Muscle layer of colon (tissue), 2 donors: ENCODE data around the gene ZNF423.

Experiments
- H3K27ac ChIP-seq: one replicate; pipeline ENCODE4 v1.7.0; 2013; ENCODE audit warnings: low read depth, mild to moderate bottlenecking, low read length, moderate library complexity
- H3K27me3 ChIP-seq, 2 donors: one replicate each; pipeline ENCODE4 v1.7.0; 2013; ENCODE audit warnings: low read length in 2 of 2, mild to moderate bottlenecking in 2 of 2; ENCODE audit not compliant: insufficient read depth in 2 of 2, control insufficient read depth in 1 of 2
- H3K36me3 ChIP-seq: one replicate; pipeline ENCODE4 v1.7.0; 2013; ENCODE audit warnings: mild to moderate bottlenecking, low read length; ENCODE audit not compliant: insufficient read depth
- H3K4me1 ChIP-seq: one replicate; pipeline ENCODE4 v1.7.0; 2013; ENCODE audit warnings: mild to moderate bottlenecking, low read length; ENCODE audit not compliant: insufficient read depth
- H3K4me3 ChIP-seq, 2 donors: one replicate each; pipeline ENCODE4 v1.7.0; 2013; ENCODE audit warnings: low read length in 2 of 2, low read depth in 1 of 2, mild to moderate bottlenecking in 1 of 2, moderate library complexity in 1 of 2
- H3K9ac ChIP-seq: one replicate; pipeline ENCODE4 v1.7.0; 2013; ENCODE audit warnings: low read length
- H3K9me3 ChIP-seq: one replicate; pipeline ENCODE4 v1.7.0; 2013; ENCODE audit warnings: mild to moderate bottlenecking, low read length
- donor health status: abdominal sarcoma.
- donor health status: Adenocarcinoma of cecum.

ZNF423 gene

GRCh38 chr16:49629851-49630250, 226.1 kb downstream of the ZNF423 start:
- Histone ChIP-seq H3K4me1 (peaks cover 11% of the 10 kb centered on the region), H3K27me3 (no peaks in the 10 kb centered on the region), H3K9me3 (no peaks in the 10 kb centered on the region), H3K4me3 (no peak overlapping the region), H3K9ac (no peak overlapping the region), H3K36me3 (no peaks in the 10 kb centered on the region), H3K27ac (no peak overlapping the region)

- no peak overlapping the region for H3K27ac ChIP-seq
- peaks cover 11% of the 10 kb centered on the region for H3K4me1 ChIP-seq
- H3K4me3 ChIP-seq, result no peak overlapping the region
- H3K9me3 ChIP-seq, result no peaks in the 10 kb centered on the region
- H3K36me3 ChIP-seq, result no peaks in the 10 kb centered on the region
- no peaks in the 10 kb centered on the region for H3K27me3 ChIP-seq
- no peak overlapping the region for H3K9ac ChIP-seq
Observed at GRCh38 chr16:49628148-49628547, 227.8 kb downstream of the ZNF423 start.

DNA sequence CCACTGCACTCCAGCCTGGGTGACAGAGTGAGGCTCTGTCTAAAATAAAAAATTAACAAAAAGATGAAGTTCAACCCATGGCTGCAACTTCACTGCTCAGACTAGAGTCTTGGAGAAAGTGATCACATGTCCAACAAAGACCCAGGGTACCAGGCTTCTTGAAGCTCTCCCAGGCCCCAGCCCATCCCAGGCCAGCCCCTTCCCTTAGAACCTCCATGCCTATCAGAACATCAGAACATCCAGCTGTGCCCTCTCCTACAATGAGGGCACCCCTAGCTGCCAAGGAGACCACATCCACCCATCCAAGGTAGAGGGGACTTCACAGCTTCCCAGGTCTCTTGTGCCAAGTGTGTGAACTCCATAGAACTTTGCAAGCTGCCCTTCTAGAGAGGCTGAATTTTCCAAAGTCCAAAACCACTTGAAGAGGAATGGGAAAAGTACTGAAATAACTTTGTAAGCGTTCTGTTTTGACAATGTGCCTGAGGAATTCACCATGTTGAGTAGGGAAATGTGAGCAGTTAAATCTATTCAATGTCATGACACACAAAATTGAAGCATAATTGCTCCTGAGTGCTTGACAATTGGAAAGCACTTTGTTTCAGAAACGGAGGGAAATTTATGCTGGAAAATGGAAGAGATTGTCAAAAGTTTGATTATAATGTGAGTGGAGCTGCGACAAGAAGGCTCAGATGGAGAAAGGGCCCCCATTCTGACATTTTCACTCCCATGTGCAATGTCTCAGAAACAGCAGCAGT, 230.4 kb downstream of the ZNF423 start:
- Histone ChIP-seq H3K27me3 (no peaks in the 10 kb centered on the region), H3K4me3 (no peak overlapping the region), H3K36me3 (no peaks in the 10 kb centered on the region), H3K9ac (no peak overlapping the region), H3K4me1 (peaks cover 7% of the 10 kb centered on the region), H3K9me3 (no peaks in the 10 kb centered on the region), H3K27ac (no peak overlapping the region)

GRCh38 chr16:49623501-49624266, 232.2 kb downstream of the ZNF423 start:
- Histone ChIP-seq H3K9me3 (no peaks in the 10 kb centered on the region), H3K9ac (no peak overlapping the region), H3K36me3 (no peaks in the 10 kb centered on the region), H3K27ac (no peak overlapping the region), H3K4me3 (no peak overlapping the region), H3K4me1 (peaks cover 20% of the 10 kb centered on the region), H3K27me3 (no peaks in the 10 kb centered on the region)

GRCh38 chr16:49622421-49623402, 233.2 kb downstream of the ZNF423 start:
- no peaks in the 10 kb centered on the region for H3K36me3 ChIP-seq
- no peak overlapping the region for H3K9ac ChIP-seq
- H3K4me3 ChIP-seq, result no peak overlapping the region
- peaks cover 20% of the 10 kb centered on the region for H3K4me1 ChIP-seq
- no peaks in the 10 kb centered on the region for H3K9me3 ChIP-seq
- no peak overlapping the region for H3K27ac ChIP-seq
- H3K27me3 ChIP-seq, result no peaks in the 10 kb centered on the region

DNA sequence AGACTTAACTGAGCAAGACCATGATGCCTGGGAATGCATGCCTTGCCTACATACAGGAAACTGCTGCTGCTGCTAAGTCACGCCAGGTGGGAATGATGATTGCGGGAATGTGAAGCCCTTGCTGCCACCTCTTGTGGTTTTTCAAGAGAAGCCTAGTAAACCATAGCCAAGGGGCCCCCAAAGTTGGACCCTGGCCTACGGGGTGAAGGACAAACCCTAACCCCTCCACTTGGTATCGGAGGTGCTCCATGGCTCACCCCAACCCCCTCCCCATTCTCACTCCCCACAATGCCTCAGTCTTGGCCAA, 233.9 kb downstream of the ZNF423 start:
- Histone ChIP-seq H3K9ac (no peak overlapping the region), H3K9me3 (no peaks in the 10 kb centered on the region), H3K4me3 (no peak overlapping the region), H3K4me1 (peaks cover 20% of the 10 kb centered on the region), H3K27ac (no peak overlapping the region), H3K27me3 (no peaks in the 10 kb centered on the region), H3K36me3 (no peaks in the 10 kb centered on the region)

- Histone ChIP-seq H3K27me3 (no peaks in the 10 kb centered on the region), H3K9ac (no peak overlapping the region), H3K4me3 (no peak overlapping the region), H3K36me3 (no peaks in the 10 kb centered on the region), H3K9me3 (no peaks in the 10 kb centered on the region), H3K4me1 (peaks cover 20% of the 10 kb centered on the region), H3K27ac (peak overlapping the region; percentile 45)
Observed at GRCh38 chr16:49621241-49622083, 234.4 kb downstream of the ZNF423 start.

- Histone ChIP-seq H3K27ac (peak overlapping the region; percentile 45), H3K9me3 (no peaks in the 10 kb centered on the region), H3K36me3 (no peaks in the 10 kb centered on the region), H3K4me3 (peak overlapping the region in 1 of 2 donors; percentile 5), H3K4me1 (peaks cover 20% of the 10 kb centered on the region), H3K27me3 (no peaks in the 10 kb centered on the region), H3K9ac (no peak overlapping the region)
Observed at GRCh38 chr16:49620869-49621240, 235.1 kb downstream of the ZNF423 start.

GRCh38 chr16:49620158-49620868, 235.6 kb downstream of the ZNF423 start:
- H3K9ac ChIP-seq, result no peak overlapping the region
- no peaks in the 10 kb centered on the region for H3K36me3 ChIP-seq
- peak overlapping the region in 1 of 2 donors; percentile 5 for H3K4me3 ChIP-seq
- H3K27me3 ChIP-seq, result no peaks in the 10 kb centered on the region
- H3K27ac ChIP-seq, result peak overlapping the region; percentile 45
- H3K4me1 ChIP-seq, result peaks cover 20% of the 10 kb centered on the region
- H3K9me3 ChIP-seq, result no peaks in the 10 kb centered on the region

DNA sequence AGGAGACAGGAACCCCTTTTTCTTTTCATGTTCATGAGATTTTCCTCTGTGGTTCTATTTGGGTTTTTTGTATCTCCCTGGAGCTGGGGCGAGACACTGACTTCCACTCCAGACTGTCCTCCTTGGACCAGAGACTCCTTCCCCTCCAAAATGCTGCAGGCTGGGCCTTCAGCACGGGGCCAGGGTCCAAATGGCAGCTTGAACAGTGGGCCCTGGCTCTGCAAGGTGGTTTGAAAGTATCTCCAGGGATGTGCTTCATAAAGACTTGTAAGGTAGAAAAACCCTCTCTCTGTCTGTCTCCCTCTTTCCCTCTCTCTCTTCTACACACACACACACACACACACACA, 236.1 kb downstream of the ZNF423 start:
- Histone ChIP-seq H3K9ac (no peak overlapping the region), H3K27ac (no peak overlapping the region), H3K4me1 (peaks cover 20% of the 10 kb centered on the region), H3K36me3 (no peaks in the 10 kb centered on the region), H3K27me3 (no peaks in the 10 kb centered on the region), H3K9me3 (no peaks in the 10 kb centered on the region), H3K4me3 (no peak overlapping the region)
